ENCODE measurements around the gene FLNC.

DNA sequence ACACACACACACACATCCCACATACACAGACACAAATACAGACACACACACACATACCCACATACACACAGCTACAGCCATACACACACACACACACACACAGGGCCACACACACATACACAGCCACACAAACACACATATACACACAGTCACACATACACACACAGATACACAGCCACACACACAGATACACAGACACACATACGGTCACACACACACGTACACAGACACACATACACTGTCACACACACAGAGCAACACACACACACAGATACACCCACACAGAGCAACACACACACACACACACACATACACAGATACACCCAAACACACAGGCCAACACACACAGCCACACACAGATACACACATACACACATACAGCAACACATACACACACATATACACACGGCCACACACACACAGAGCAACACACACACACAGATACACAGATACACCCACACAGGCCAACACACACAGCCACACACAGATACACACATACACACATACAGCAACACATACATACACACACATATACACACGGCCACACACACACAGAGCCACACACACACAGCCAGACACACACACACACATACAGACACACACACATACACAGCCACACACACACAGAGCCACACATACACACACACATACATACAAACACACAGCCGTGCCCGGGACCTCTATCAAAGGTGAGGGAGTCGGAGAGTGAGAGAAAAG, 58.0 kb downstream of the FLNC start:
- TF ChIP-seq, protein P1, sequence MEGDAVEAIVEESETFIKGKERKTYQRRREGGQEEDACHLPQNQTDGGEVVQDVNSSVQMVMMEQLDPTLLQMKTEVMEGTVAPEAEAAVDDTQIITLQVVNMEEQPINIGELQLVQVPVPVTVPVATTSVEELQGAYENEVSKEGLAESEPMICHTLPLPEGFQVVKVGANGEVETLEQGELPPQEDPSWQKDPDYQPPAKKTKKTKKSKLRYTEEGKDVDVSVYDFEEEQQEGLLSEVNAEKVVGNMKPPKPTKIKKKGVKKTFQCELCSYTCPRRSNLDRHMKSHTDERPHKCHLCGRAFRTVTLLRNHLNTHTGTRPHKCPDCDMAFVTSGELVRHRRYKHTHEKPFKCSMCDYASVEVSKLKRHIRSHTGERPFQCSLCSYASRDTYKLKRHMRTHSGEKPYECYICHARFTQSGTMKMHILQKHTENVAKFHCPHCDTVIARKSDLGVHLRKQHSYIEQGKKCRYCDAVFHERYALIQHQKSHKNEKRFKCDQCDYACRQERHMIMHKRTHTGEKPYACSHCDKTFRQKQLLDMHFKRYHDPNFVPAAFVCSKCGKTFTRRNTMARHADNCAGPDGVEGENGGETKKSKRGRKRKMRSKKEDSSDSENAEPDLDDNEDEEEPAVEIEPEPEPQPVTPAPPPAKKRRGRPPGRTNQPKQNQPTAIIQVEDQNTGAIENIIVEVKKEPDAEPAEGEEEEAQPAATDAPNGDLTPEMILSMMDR (IDR thresholded peaks at IDR 0.05), result no peak
- TF ChIP-seq POLR2AphosphoS5 (IDR thresholded peaks at IDR 0.05) (no peak), POLR2A (IDR thresholded peaks at IDR 0.05) (no peak)

Data from suprapubic skin (tissue), 4 donors.